ENCODE results near the gene MMS19.
A peak's percentile ranks its signal among the peaks of the same experiment; 100 is the strongest.
"Not testable (repeated sequence)": the region's sequence is repeated elsewhere in the genome, so short reads cannot be mapped to it uniquely, and the experiment has no call there.

MMS19 gene

DNA sequence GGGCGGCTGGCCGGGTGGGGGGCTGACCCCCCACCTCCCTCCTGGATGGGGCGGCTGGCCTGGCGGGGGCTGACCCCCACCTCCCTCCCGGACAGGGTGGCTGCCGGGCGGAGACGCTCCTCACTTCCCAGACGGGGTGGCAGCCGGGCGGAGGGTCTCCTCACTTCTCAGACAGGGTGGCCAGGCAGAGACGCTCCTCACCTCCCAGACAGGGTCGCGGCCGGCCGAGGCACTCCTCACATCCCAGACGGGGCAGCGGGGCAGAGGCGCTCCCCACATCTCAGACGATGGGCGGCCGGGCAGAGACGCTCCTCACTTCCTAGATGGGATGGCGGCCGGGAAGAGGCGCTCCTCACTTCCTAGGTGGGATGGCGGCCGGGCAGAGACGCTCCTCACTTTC lies 30.7 kb upstream of the MMS19 start:
- not testable (repeated sequence) for DNase-seq (ENCODE audit: low spot score)

DNA sequence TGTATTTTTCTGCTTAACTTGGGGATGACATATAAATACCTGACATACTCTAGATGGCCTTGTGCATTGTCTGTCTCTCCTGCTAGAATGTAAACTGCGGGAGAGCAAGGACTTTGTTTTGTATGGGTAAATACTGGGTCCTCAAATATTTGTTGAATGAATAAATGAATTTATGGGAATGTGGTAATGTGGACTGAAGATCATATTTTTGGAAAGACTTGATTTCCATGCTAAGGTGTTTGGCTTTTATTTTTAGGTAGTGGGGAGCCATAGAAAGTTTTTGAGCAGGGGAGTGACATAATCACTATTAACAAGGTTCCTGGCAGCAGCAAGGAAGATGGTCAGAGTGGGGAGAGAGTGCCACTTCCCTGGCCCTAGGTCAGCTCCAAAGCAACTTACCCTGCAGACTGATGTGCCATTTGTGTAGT lies 27.5 kb upstream of the MMS19 start:
- no peak for DNase-seq (ENCODE audit: low spot score)

DNA sequence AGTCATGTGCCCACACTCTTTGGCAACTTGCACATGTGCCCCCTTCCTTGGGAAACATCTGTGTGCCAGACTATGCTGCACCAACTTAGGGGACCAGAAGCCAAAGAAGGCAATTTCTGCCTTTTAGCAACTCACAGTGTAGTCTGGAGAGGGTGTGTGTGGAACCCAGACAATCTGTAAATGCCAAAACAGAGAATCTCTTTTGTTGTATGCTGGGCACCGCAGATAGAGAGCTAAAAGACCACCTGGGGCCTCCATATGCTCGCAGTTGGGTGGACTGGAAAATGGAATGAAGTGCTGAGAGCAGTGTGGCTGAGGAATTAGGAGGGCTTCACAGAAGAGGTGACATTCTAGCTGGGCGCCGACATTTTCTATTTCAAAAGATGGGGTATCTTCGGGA lies 26.9 kb upstream of the MMS19 start:
- DNase-seq (ENCODE audit: low spot score), result no peak

DNA sequence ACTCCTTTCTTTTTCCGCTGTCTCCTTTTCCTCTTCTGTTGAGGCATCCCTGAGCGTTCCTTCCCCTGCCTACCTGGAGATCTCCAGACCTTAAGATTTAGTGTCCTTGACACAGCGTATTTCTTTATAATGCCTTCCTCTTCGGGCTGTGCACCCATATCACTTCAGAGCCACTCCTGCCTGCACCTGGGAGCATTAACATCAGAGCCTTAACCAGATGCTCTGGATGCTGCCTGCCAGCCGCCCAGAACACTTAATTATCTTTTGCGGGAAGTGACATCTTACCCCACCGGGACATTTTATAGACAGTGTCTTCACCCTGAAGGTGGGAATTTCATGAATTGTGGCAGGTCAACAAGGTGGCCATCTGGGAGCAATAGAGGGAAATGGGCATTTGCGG lies 24.7 kb upstream of the MMS19 start:
- DNase-seq (ENCODE audit: low spot score), result no peak

DNA sequence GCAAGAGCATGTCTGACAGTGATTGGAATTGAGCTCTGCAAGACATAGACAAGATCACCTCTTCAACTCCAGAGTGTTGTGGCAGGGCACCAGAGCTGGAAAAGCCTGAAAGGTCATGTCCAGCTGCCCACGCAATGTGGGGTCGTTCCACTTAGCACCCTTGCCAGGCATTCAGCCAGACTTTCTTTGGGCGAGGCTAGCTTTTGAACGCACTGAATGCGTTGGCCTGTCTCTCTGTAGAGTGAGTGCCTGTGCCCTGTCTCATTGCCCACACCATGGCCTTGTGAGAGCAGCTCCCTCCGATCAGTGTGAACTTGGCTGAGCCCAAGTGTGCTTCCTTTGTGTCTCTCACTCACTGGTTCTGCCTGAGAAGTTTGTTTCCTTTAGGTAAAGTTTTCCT lies 23.8 kb upstream of the MMS19 start:
- peak; percentile 45 for DNase-seq (ENCODE audit: low spot score)

DNA sequence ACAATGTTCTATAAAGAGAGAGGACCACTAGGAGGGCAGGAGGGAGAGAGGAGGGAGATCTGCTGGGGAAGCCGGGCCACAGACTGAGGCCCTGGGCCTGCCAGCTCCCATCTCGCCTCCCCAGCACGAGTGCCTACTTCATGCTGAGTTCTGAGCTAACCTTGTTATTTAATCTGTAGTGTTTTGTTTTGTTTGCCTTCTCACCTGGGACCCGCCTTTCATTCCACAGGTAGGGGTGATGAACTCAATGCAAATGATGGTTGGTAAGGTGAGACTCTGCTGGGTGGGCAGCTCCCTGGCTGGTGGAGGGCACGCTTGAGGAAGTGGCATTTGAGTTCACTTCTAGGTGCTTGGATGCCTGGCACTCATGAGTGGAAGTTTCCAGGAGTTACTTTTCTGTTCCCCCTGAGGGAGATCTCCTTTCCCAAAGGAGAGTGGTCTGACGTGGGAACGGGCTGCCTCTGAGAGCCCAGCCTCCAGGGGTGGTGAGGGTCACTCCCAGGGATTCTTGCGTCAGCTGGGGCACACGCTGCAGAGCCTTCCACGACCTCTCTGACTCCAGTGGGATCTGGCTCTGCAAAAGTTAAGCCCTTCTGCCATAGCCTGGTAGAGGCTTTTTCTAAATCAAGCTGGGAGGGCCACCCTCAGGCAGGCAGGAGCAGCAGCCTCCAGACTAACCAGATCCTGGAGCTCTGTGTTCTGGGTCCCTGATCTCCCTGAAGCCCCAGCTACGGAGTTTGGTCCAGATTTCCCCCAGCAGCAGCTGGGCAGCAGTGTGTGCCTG lies 22.9 kb upstream of the MMS19 start:
- no peak for DNase-seq (ENCODE audit: low spot score)

DNA sequence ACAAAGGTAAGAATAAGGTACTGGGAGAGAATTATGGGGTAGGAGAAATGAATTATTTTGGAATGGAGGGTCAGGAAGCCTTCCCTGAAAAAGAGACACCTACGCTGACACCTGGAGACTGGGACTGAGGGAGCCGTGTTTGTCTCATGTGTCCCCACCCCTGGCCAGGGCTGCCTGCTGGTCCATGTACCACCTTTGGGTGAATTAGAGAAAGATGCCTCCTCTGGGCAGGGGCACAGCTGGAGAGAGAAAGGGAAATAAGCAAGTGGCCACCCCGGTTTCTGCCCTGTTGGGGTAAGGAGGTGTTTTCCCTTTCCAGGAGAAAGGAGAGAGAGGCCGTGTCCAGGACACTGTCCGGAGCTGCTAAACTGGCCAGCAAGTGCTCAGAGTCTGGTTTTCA lies 22.3 kb upstream of the MMS19 start:
- DNase-seq (ENCODE audit: low spot score), result no peak

DNA sequence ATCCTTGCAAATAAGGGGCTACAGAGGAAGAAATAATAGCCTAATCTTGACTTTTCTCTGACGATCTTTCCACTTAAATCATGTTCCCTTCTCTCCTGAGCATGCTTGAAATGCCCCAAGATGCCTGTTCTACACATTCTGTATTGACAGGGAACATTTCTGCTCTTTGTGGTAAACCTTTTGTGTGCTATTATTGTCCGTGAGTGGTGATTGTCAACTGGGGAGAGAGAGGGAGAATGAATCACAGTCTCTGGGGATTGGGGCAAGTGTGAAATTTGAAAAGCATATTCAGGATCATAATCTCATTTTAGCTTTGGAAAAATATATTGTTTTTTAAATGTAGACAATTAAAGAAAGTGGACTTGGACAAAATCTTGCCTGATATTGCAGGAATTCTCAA lies 21.1 kb upstream of the MMS19 start:
- no peak for DNase-seq (ENCODE audit: low spot score)

DNA sequence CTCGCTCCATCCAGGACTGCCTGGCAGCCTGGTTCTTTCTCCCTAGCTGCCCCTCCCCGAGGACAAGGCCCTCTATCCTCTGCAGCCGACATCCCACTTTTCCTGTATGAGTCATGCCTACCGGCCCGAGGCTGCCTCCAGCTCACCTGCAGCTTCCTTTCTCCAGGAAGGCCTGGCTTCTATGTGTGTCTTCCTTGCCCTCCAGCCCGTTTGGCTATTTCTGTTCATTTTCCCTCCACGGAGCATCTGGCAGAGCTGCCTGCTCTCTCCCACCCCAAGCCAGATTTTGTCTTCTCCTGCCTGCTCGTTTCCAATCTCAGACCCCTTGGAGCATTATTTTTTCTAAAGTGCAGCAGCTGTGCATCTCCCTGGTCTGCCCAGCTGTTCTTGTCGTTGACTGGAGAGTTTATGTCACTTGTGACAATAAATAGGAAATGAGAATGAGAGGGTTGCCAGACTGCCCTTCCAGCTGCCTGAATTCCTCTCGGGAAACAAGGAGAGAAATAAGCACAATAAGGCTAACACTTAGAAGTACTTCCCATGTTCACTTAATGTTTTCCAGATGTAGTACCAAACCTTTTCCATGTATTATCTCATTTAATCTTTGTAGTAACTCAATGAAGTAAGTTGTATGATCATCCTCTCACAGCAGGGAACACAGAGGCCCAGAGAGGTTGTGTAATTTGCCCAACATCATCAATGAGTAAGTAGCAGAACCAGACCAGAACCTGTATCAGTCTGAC lies 20.2 kb upstream of the MMS19 start:
- DNase-seq (ENCODE audit: low spot score), result peak; percentile 77

DNA sequence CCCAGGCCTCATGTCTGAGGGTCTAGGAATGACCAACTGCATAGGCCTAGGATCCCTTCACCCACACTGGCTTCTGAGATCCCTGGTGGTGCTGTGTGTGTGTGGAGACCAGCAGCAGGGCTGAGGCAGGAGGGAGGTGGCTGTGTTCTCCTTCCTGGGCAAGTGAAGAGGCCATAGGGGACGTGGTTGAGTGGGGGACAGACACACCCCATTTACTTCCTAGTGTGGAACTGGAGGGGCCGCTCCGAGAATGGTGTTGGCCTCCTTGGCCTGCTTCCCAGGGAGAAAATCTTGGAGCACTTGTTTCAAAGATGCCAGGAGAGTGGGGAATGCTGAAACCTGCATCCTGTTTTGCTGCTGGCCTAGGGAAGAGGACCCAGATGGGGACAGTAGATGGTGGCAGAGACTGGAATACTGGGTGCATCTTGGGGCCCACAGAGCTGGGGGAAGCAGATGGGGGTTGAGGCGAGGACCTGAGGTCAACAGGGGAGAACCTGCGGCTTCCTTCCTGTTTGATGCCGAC lies 19.6 kb upstream of the MMS19 start:
- no peak for DNase-seq (ENCODE audit: low spot score)

DNA sequence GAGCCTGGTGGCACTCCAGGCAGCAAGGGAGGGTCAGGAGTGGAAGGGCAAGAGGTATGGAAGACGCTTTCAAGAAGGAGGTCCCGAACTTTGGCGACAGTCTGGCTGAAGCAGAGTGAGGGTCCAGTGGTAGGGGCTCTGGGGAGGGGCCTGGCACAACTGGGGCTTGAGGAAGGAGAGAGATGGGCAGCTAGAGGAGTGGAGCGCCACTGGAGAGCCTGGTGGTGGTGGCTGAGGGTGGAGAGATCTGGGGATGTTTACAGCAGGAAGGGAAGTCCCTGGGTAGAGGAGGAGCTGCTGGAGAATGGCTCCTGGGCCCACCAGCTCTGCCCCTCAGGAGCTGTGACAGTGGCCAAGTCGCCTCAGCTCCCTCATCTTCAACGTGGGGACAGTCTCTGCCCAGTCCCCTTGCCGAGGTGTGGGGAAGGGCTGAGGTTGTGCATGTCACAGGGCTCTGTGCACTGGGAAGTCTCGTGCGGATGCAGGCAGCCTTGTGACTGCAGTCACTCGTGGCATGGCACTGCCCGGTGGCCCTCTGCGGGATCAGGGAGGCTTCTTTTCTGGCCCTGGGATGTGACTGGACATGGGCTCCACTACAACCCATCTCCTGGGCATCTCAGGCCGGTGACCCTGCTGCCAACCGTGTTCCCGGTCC lies 19.0 kb upstream of the MMS19 start:
- no peak for DNase-seq (ENCODE audit: low spot score)

DNA sequence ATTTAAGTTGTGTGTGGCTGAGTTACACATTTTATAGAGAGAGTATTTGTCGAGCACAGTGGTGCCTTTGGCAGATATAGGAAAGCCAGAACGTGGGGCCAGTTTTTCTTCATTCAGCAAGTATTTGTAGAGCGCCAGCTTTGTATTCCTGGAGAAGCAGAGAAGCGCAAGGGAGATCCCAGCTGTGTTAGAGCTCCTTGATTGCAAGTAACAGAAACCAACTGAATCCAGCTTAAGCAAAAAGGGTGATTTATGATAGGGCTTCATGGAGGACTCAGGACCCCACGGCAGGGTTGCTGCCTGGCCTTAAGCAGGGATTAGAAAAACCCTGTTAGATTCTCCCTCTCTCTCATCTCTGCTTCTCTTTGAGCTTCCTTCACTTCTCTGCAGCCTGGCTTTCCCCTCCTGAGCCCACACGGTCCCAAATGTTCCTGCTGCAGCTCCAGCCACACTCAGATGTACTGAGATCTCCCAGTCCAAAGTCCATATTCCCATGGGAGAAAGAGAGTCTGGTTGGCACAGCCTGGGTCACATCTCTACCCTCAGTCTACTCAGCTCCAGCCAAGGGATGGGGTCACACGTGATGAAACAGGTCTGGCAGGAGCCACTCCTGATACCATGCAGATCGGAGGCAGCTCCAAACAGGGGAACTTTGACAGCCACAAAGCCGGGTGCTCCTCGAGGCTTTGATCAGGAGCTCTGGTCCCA lies 17.2 kb upstream of the MMS19 start:
- DNase-seq (ENCODE audit: low spot score), result no peak

DNA sequence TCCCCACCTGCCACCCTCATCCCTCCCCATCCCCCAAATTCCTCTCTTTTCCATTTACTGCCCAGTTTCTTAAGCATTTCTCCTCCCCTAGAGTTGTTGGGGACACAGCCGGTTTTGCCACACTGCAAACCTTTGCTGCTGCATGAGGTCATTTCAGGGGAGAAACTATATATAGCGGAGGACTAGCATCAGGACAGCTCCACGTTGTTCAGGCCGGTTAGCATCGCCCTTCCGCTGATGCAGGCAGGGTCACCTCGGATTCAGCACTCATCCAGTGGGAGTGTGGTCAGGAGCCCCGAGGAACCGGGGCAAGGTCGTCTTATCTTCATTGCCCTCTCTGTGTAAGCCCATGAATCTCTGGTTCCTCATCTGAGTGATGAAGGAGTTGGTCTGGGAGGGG lies 16.1 kb upstream of the MMS19 start:
- DNase-seq (ENCODE audit: low spot score), result no peak

DNA sequence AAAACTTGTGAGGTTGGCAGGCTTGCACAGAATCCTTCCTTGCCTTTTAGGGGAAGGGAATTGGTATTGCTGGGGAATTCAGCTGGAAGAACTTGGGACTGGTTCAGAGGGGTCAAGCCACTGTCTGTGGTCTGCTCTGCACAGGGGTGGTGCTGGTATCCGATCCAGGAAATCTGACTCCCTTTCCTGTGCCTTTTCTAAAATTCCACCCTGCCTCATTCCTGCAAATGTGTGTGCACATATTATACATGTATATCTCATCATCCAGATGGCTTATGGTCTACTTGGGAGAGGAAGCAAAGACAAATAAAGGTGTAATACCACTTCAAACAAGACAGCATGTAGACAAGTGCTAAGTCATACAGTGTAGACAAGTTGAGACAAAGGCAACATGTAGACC lies 14.8 kb upstream of the MMS19 start:
- DNase-seq (ENCODE audit: low spot score), result no peak

DNA sequence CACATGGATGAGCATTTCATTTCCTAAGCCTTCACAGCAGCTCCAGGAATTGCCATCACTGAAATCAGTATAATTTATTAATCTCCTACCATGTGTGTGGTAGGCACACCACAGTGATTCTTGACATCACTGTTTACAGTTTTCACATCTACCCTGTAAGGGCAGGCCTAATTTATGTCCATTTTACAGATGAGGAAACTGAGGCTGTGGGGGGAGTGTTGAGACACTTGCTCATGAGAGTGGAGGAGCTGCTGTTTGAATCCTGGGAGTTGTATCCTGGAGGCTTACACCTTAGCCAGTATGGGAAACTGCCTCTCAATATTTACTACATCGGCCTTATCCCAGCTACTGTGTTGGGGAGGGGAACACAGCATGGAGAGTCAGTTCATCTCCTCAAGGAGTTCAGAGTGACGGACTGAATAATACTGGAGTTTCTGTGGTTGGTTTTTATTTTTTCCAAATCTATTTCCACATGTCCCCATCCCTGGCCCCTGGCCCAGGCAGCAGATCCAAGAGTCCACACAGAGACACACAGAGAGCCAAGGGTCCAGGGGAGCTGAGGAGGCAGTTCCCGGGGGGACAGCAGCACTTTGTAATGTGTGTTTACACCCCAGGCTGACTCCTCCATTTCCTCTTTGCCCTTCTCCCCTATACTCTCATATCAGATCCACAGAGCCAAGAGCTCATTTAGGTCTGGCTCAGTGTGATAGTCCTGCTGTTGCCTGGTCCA lies 13.7 kb upstream of the MMS19 start:
- no peak for DNase-seq (ENCODE audit: low spot score)

DNA sequence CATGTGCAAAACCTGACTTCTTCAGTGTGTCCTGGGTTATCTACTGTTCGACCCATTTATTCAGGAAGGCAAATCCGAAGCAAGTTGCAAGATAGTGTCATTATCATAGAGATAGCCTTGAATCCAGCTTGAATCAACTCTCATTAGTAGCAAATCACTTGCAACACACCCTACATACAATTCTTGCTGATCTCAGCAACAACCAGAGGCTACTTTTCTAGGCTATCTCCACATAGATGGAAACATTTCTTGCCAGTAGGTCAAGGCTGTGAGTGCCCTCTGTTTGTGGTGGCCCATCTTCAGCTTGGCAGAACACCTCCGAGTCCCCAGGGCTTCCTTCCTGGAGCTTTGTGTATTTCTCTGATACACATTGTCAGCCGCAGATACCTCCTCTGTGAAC lies 12.5 kb upstream of the MMS19 start:
- no peak for DNase-seq (ENCODE audit: low spot score)

DNA sequence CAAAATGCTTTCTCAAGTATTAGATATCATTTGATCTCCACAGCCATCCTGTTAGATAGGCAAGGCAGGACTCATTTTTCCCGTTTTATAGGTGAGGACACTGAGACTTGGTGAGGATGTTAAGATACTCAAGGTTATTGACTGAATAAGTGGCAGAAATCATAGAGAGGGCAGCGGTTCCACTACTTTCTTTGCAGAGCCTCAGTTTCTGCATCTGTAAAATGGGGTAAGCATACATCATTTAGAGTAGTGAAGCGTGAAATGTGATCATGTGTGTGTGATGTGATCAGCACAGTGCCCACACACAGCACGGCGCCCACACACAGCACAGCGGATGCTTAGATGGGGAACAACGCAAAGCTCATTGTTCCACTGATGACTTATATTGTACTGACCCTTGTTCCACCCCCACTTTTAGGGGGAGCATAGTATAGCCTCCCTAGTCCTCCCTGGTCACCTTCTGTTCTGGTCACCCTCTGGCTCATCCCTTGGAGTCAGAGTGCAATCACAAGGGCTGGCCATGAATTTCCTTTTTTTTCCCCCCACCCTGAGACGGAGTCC lies 11.0 kb upstream of the MMS19 start:
- DNase-seq (ENCODE audit: low spot score), result no peak

DNA sequence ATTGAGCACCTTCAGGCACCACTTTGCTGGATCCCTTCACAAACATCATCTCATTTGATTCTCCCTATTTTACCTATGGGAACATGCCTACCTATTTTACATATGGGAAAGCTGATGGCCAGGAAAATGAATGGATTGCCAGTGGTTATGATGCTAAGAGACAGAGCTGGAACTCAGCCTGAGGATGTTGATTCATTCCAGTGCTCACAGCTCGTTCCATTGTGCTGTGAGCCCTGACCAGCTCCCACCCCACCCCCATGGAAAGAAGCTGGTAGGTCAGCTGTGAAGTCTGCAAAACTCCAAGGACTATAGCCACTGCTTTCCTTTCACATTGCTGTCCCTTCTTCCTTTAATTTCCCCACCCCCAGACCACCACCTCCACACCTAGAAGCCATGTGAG lies 10.1 kb upstream of the MMS19 start:
- DNase-seq (ENCODE audit: low spot score), result peak; percentile 79

DNA sequence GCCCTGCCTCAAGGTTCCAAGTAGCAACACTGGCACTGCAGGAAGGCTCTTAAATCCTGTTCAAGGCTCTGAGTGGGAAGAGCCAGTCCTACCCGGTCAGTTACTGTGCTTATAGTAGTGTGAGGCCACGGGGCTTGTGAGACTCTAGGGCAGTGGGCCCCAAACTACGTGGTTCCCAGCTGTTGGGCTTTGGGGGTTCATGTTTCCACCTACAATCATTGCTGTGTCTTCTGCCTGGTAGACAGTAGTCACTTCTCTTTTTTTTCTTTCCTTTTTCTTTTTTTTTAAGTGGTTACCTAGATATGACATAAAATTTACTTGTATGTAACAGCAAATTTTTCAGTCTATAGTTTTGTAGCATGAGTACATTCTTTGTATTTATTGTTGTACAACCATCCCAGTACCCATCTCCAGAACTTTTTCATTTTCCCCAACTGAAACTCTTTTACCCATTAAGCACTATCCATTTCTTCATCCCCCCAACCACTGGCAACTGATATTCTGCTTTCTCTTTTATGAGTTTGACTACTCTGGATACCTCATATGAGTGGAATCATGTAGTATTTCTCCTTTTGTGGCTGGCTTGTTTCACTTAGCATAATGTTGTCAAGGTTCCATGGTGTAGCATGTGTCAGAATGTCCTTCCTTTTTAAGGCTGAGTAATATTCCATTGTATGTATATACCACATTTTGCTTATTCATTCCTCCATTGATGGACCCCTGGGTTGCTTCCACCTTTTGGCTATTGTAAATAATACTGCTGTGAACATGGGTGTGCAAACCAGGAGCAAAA lies 8.2 kb upstream of the MMS19 start:
- DNase-seq (ENCODE audit: low spot score), result no peak

DNA sequence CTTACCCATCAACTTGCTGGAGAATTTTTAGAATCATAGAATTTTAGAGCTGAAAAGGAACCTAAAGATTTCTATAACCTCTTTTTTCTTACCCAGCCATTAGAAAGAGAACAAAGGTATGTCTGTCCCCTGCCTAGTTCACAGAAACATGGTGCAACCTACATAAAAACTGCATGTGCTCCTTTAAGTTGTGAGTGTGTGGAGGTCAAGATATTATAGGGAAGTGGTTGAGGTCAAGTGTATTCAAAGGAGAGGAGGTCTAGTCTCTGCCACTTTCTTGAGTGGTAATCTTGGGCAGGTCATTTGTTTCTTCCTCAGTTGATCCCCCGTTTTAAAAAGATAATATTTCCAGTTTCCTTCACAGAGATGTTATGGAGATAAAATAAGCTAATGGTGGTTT lies 6.9 kb upstream of the MMS19 start:
- no peak for DNase-seq (ENCODE audit: low spot score)

Data from kidney tubule cell (primary cell).